ENCODE data around the gene HMHB1.

- no peak for TF ChIP-seq CREB5 (CRISPR knock-in tag; IDR thresholded peaks at IDR 0.05; ENCODE audit: low read depth)
- TF ChIP-seq PATZ1 (CRISPR knock-in tag; IDR thresholded peaks at IDR 0.05; ENCODE audit: borderline replicate concordance), result no peak
- TF ChIP-seq SNAI2 (CRISPR knock-in tag; IDR thresholded peaks at IDR 0.05), result no peak
- TF ChIP-seq TCF4 (CRISPR knock-in tag; IDR thresholded peaks at IDR 0.05; ENCODE audit: borderline replicate concordance), result no peak
Measured at GRCh38 chr5:143851383-143851782, 39.4 kb downstream of the HMHB1 start.
